ENCODE results near the gene KDM2A. TPM values are rescaled to one million over a fixed set of nuclear protein-coding genes. Genes with fewer than 3 reads are reported as not detected.

KDM2A gene
- total and polyA plus RNA-seq, 2 of the 13 experiments (the other 11 are each of a cell fraction or from before 2014, with no cell fraction given) = 31.3 to 31.4 TPM

DNA sequence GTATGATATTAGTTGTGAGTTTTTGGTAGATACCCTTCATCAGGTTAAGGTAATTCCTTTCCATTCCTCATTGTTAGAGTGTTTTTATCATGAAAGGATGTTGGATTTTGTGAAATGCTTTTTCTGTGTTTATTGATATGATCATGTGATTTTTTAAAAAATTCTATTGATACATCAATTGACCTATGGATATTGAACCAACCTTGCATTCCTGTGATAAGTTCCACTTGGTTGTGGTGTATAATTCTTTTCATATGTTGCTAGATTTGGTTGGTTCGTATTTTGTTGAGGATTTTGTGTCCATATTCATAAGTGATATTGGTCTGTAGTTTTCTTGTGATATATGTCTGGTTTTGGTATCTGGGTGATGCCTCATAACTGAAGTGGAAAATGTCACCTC is 176.8 kb downstream of the KDM2A start:
- no peak overlapping the region for H3K9ac ChIP-seq (ENCODE audit: insufficient read depth, low read depth, low read length)
- TF ChIP-seq ZIK1 (CRISPR knock-in tag; IDR thresholded peaks at IDR 0.05; ENCODE audit: borderline replicate concordance, low read depth) (no peak), PRDM15 (CRISPR knock-in tag; IDR thresholded peaks at IDR 0.05) (no peak), ZNF382 (CRISPR knock-in tag; IDR thresholded peaks at IDR 0.05; ENCODE audit: borderline replicate concordance) (no peak), RARG (CRISPR knock-in tag; IDR thresholded peaks at IDR 0.05; ENCODE audit: low read depth) (no peak), ISX (CRISPR knock-in tag; conservative IDR thresholded peaks at IDR 0.05) (no peak), TCF12 (IDR thresholded peaks at IDR 0.05) (no peak), TCF12 (CRISPR knock-in tag; IDR thresholded peaks at IDR 0.05) (no peak), SNRNP70 (IDR thresholded peaks at IDR 0.05; ENCODE audit: low read depth, low read length) (no peak), ZNF879 (CRISPR knock-in tag; IDR thresholded peaks at IDR 0.05) (no peak), ZNF616 (CRISPR knock-in tag; IDR thresholded peaks at IDR 0.05; ENCODE audit: low read depth) (no peak), ZNF709 (CRISPR knock-in tag; IDR thresholded peaks at IDR 0.05) (no peak), ZNF652 (CRISPR knock-in tag; IDR thresholded peaks at IDR 0.05; ENCODE audit: borderline replicate concordance, low read depth) (no peak), GTF3A (CRISPR knock-in tag; conservative IDR thresholded peaks at IDR 0.05) (no peak)
- TF ChIP-seq, protein P1, sequence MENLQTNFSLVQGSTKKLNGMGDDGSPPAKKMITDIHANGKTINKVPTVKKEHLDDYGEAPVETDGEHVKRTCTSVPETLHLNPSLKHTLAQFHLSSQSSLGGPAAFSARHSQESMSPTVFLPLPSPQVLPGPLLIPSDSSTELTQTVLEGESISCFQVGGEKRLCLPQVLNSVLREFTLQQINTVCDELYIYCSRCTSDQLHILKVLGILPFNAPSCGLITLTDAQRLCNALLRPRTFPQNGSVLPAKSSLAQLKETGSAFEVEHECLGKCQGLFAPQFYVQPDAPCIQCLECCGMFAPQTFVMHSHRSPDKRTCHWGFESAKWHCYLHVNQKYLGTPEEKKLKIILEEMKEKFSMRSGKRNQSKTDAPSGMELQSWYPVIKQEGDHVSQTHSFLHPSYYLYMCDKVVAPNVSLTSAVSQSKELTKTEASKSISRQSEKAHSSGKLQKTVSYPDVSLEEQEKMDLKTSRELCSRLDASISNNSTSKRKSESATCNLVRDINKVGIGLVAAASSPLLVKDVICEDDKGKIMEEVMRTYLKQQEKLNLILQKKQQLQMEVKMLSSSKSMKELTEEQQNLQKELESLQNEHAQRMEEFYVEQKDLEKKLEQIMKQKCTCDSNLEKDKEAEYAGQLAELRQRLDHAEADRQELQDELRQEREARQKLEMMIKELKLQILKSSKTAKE (CRISPR knock-in tag; IDR thresholded peaks at IDR 0.05; ENCODE audit: borderline replicate concordance) = no peak
- CTCF ChIA-PET (ENCODE audit: low intra/inter-chr PET ratio, low total read pairs) = no interaction called here
- no peak overlapping the region for H2AFZ ChIP-seq (ENCODE audit: low read length)
- no TSS peak for BruUV-seq (replicated peaks)
- peaks cover under 1% of the 10 kb centered on the region for H3K79me2 ChIP-seq (ENCODE audit: insufficient read depth, low read length)
- no peaks in the 10 kb centered on the region for H4K20me1 ChIP-seq (ENCODE audit: insufficient read depth, low read length)
- H3K4me3 ChIP-seq (replicated peaks in 1 of 3; ENCODE audit: insufficient read depth in 1 of 3, low read depth in 2 of 3, low read length in 3 of 3) = no peak overlapping the region
- ATAC-seq = no peak
- peaks cover 11% of the 10 kb centered on the region; the same call in 1 of the 2 replicates for H3K9me3 ChIP-seq (ENCODE audit: low read length)
- POLR2A ChIA-PET = no interaction called here
- DNase-seq (ENCODE audit: low spot score) = no peak
- in situ Hi-C loops (cut with HindIII; ENCODE audit: extremely low pct_ligation_motif_present, low pct_unique_long_range_greater_than_20kb) = no loop called here
- H3K4me1 ChIP-seq (ENCODE audit: insufficient read depth, low read length) = peaks cover 7% of the 10 kb centered on the region; the same call in 1 of the 2 replicates
- H3K4me2 ChIP-seq (ENCODE audit: low read depth, low read length) = no peak overlapping the region
- no peak for FAIRE-seq
- 97% methylated on average over 1 of the region's 1 CpG for WGBS (ENCODE audit: low lambda C conversion rate)
- intact Hi-C loops (cut with micrococcal nuclease; ENCODE audit: unreplicated experiment) = no loop called here
- H3K27me3 ChIP-seq (ENCODE audit: control insufficient read depth in 1 of 2, insufficient read depth in 2 of 2, low read length in 2 of 2) = no peaks in the 10 kb centered on the region
- peaks cover 8 to 45% of the 10 kb centered on the region in 2 experiments; a peak in 4 of 5 replicates for H3K36me3 ChIP-seq (replicated peaks in 1 of 2; ENCODE audit: control insufficient read depth in 1 of 2, insufficient read depth in 2 of 2, low read length in 2 of 2)
- H3K27ac ChIP-seq (ENCODE audit: extremely low read length, insufficient read depth, low read length) = no peak overlapping the region
